Activated naive CD4-positive, alpha-beta T cell treated with Interleukin-2 at 50 U/mL for 16 hours (primary cell): ENCODE measurements around the gene NGRN.
"Not testable (repeated sequence)": the region's sequence is repeated elsewhere in the genome, so short reads cannot be mapped to it uniquely, and the experiment has no call there.

Experiments
- DNase-seq: peaks from one replicate; pipeline ENCODE4 v3.0.0-alpha.2; 2020

NGRN gene

DNA sequence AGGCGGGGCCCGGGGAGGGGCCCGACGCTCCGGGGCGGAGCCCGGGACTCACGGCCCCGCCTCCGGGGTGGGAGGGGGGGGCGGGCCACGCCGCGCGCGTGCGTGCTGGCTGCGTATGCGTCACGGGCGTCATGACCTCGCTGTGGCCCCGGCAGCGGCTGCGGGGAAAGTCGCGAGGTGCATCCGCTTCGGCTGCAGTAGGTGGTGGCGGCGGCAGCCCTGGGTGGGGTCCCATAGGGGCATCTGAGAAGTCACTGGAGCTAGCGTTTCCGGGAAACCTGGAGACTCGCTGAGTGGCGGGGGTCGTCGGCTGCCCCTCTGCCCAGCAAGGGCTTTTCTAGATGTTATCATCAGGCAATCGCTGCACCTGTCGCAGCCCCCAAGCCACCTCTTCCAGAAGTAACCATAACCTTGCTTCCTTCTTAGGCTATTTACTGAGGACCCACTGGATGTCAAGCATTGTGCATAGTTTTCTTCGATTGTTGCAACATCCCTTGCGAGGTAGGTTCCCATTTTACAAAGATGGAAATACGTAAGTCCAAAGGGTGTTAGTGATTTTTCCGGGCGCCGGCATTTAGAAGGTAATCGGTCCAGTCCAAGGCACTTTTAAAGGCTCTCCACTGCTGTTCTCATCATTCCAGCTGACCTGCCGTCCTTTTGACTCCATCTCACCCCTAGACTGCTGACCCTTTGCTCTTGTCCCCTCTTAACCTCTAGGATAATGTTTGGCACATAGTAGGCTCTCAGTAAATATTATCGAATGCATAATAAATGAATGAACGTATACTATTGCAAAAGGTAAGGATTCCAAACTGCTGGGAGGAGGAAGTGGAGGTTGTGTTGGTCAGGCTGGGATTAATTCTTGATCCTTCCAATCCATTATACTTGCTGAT, 31.1 kb upstream of the NGRN start, which contains the start of gene GDPGP1:
GDPGP1 (plus strand) TSS at position 114 of the 893 bp plus-strand sequence. CDS start 6,700 bp downstream, outside the sequence.
- DNase-seq = no peak

DNA sequence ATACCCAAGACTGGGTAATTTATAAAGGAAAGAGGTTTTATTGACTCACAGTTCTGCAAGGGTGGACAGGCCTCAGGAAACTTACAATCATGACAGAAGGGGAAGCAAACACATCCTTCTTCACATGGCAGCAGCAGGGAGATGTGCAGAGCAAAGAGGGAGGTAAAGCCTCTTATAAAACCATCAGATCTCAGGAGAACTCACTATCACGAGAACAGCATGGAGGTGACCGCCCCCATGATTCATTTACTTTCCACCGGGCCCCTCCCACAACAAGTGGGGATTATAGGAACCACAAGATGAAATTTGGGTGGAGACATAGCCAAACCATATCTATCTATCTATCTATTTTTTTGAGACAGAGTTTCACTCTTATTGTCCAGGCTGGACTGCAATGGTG, 26.1 kb upstream of the NGRN start:
- DNase-seq = no peak

DNA sequence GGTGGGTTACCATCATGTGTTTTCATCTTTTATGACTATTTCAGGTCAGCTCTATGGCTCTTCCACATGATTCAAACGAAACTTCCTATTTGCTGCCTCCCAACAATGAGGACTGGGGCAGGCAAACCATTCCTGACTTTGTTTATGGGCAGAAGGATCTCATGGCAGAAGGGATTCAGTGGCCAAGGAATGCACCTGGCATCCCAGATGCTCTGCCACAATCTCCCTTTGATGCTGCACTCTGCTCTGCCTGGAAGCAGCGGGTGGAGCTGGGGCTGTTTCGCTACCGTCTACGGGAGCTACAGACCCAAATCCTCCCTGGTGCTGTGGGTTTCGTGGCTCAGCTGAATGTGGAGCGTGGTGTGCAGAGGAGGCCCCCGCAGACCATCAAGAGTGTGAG, 24.6 kb upstream of the NGRN start:
- no peak for DNase-seq

DNA sequence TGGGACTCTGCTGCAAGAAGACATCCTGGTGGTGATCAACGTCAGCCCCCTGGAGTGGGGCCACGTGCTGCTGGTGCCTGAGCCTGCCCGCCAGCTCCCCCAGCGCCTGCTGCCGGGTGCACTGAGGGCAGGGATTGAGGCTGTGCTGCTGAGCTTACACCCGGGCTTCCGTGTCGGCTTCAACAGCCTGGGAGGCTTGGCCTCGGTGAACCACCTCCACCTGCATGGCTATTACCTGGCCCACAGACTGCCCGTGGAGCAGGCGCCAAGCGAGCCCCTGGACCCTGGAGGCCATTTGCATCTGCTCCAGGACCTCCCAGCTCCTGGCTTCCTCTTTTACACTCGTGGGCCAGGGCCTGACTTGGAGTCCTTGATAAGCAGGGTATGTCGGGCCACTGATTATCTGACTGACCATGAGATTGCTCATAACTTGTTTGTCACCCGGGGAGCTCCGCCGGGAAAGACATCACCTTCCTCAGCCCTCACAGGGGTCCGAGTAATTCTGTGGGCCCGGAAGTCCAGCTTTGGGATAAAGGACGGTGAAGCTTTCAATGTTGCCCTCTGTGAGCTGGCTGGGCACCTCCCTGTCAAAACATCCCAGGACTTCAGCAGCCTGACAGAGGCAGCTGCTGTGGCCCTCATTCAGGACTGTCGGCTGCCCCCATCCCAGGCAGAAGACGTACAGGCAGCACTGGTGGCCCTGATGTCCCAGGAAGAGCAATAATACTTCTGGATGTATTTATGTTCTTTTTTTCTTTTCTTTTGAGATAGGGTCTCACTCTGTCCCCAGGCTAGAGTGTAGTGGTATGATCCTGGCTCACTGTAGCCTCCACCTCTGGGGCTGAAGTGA, 23.9 kb upstream of the NGRN start:
- DNase-seq = no peak

DNA sequence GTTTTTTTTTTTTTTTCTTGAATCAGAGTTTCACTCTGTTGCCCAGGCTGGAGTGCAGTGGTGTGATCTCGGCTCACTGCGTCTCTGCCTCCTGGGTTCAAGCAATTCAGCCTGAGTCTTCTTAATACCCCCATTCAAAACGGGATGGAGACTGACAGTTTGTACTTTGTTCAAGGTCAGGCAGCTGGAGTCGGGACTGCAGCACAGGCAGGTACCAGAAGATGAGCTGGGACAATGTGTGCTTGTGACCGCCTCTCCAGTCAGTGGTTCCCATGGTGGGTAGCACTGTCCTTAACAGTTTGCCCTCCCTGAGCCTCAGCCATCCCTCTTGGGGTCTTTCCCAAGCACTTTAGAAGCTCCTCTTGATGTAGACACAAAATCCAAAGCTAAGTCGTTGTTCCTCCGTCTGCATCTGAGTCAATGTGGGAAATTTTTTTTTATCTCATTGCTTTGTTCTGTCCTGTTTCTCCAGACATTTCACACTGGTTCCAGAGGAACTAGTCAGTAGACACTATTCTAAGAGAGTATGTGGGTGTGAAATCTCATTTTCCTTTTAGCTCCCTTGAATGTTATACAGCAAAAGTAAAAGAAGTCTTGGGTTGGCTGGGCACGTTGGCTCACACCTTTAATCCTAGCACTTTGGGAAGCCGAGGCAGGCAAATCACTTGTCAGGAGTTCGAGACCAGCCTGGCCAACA, 21.4 kb upstream of the NGRN start:
- DNase-seq = no peak

DNA sequence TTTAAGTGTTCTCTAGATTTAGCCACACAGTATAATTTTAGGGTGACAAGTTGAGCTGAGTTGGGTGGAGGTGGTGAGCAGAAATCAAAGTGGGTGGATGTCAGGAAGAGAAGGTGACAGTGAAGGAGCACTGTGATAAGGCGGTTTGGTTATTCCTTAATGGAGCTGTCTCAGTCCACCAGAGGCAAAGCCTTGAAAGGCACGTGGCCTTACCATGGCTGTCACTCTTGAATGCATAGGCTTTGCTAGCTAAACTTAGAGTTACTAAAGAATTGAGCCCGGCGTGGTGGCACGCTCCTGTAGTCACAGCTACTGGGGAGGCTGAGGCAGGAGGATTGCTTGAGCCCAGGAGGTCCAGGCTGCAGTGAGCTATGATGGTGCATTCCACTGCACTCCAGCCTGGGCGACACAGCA, 16.7 kb upstream of the NGRN start:
- no peak for DNase-seq

DNA sequence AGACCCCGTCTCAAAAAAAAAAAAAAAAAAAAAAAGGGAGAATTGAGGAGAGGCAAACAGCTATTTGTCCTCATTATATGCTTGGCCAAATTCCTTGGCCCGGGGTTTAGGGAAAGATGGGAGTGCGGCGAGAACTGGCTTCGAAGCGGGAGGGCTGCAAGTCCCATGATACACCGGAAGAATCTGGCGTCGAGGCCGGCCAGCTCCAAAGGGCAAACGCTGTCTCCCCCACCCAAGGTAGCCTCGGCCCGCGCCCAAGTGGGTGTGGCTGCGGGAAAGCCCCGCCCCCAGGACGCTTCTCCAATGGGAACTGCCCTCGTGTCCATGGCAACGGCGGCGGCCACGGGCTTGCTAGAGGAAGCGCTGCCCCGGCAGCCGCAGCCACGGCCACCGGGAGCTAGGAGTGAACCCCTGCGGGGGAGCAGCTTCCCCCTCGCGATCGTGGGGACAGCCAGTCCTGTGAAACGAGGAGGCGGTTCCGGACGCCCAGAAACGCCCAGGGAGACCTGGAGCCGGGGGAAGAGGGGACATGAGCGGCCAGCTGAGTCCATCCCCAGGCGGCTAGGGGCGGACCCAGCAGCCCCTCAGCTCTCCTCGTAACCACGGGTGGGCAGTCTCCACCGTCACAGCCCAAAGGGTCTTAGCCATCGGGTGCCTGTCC, 16.1 kb upstream of the NGRN start, which contains the start of gene TTLL13:
TTLL13 (plus strand) TSS at position 354 of the 661 bp plus-strand sequence. CDS start 1,075 bp downstream, outside the sequence.
- DNase-seq = peak; percentile 78

DNA sequence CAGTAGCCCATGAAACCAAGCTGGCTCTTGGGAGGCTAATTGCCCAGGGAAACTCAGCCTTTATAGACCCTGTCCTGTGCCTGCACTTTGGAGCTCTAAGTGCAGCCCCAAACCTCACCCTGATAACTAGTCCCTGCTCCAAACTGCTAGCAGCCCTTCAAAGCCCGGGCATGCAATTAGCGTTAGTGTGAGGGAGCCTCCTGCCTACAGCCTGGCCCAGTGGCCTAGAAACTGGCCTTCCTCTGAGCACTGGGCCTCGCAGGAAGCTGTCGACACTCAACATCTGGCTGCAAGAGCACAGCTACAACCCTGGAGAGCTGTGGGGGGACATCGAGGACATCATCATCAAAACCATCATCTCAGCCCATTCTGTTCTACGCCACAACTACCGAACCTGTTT, 7.7 kb upstream of the NGRN start:
- DNase-seq = no peak

DNA sequence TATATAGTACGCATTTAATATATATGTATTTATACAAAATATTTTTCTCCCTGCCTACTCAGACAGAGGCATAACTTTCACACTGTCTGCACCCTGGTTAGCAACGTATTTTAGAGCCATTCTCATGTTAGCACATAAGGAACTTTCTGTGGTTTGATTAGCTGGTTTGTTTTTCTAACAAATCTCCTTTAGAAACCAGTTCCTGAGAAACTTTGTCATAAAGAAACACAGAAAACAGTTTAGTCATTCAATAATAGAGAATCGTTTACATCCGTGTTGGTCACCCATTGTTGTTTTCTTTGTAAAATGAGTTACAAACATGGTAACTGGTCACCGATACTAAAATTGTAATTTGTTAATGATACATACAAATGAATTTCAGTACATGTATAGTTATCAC, 5.9 kb upstream of the NGRN start:
- no peak for DNase-seq

DNA sequence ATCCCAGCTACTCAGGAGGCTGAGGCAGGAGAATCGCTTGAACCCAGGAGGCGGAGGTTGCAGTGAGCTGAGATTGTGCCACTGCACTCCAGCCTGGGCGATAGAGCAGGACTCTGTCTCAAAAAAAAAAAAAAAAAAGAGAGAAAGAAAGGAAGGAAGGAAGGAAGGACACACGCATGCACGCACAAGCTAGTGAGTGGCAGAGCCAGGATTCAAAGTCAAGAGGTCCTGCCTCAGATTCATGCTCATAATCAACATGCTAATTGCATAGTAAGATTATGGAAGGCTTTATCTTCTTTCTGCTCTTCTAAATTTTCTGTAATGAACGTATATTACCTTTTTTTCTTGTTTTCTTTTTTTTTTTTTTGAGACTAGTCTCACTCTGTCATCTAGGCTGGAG, 4.7 kb upstream of the NGRN start:
- DNase-seq = not testable (repeated sequence)

DNA sequence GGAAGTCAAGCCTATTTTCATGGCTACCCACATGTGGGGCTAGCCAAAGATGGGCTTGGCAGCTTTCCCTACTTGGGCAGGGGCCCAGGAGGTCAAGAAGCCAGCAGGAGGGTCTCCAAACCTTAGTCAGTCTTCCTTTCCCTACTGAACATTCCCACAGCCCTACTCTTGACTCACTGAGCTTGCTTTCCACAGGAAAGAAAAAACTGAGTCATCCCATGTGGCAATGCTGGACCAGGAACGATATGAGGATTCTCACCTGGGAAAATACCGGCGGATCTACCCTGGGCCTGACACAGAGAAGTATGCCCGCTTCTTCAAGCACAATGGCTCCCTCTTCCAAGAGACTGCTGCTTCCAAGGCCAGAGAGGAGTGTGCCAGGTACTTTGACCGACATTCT, 3.7 kb upstream of the NGRN start:
- no peak for DNase-seq

DNA sequence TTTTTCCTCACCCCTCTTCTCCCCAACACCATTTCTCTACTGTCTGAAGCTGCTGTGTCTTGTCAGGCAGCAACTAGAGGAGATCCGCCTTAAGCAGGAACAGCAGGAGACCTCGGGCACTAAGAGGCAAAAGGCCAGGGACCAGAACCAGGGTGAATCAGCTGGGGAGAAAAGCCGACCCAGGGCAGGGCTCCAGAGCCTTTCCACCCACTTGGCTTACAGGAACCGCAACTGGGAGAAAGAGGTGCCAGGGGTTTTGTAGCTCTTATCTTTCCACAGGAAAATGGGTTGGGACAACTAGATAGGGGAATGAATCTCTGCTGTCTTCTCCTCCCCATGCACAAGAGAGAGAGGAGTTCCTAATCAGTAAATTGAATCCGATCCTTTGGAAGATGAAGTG, 3.0 kb upstream of the NGRN start:
- DNase-seq = no peak

DNA sequence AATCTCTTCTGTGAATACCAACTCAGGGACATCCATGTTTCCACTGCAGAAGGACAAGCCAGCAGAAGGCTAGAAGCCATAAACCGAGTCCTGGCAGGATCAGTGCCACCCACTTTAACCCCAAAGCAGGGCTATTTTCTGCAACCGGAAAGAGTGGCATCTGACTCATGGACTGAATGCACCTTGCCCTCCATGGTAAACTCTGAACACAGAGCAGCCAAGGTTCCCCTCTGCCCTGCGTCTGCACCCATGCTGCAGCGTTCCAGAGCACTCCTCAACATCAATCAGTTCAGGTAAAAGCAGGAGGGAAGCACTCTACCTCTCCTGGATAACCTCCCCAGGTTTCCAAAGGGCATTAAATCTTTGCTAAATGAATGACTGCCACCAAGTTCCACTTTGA, 801 bp upstream of the NGRN start:
- peak; percentile 44 for DNase-seq

DNA sequence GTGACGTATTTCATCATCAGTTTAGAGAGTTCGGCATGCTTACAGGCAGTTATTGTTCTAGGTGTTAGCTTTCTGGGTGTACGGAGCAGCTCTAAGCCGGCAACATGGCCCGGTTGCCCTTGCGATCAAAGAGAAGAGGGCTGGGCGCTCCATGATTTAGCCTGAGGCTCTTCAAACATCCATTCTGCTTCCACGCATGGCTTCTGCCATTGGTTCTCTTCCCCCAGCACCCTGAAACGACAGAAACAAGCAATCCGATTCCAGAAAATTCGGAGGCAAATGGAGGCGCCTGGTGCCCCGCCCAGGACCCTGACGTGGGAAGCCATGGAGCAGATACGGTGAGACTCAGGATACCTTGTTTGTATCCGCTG, 574 bp downstream of the NGRN start:
- DNase-seq = peak; percentile 56

DNA sequence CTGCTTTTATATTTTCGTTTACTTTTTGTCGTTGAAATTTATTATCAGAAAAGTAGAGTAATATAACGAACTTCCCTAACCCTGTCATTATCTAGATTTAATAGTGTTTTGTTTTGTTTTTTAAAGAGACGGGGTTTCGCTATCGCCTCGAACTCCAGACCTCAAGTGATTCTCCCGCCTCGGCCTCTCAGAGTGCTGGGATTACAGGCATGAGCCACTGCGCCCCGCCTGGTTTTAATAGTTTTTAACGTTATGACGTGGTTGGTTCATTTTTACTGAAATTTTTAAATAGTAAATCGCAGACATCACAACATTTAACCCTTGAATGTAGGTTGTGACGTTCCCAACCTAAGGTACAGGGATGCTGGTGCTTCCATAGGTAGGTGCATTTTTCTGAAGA, 1.0 kb downstream of the NGRN start:
- peak; percentile 39 for DNase-seq

DNA sequence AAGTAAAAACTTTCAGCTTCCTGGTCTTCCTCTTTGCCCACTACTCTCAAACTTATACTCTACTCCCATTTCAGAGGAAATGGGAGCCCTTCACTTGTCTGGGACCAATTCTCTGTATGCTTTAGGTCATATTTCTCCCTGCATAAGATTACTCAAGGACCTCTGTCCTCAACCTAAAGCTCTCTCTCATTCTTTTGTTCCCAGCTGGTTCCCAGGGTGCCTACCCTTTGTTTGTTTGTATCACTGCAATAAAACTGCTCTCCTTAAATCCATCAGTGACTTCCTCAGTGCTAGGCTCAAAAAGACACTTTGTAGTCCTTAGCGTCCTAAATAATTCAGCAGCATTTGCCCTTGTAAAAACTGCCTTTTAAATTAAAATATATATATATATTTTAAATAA, 2.9 kb downstream of the NGRN start:
- no peak for DNase-seq

DNA sequence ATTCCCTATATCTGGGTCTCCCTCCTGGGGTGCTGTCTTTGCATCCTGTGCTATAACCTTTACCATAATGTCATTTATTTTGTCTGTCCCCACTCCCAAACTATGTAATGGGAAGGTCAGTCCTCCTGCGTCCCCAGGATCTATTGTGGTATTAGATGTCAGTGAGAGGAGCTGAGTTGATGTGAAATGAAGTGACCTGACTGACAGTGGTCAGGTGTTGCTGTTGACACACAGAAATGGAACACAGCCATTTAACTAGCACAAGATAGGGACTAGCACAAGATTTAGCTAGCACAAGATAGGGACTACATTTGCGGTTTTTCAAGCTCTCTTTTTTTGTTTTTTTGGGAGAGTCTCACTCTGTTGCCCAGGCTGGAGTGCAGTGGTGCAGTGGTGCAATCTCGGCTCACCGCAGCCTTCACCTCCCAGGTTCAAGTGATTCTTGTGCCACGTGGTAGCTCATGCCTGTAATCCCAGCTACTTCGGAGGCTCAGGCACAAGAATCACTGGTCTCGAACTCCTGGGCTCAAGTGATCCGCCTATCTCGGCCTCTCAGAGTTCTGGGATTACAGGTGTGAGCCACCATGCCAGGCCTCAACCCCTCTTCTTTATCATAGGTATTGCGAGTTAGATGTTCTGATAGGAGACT, 5.2 kb downstream of the NGRN start:
- no peak for DNase-seq

DNA sequence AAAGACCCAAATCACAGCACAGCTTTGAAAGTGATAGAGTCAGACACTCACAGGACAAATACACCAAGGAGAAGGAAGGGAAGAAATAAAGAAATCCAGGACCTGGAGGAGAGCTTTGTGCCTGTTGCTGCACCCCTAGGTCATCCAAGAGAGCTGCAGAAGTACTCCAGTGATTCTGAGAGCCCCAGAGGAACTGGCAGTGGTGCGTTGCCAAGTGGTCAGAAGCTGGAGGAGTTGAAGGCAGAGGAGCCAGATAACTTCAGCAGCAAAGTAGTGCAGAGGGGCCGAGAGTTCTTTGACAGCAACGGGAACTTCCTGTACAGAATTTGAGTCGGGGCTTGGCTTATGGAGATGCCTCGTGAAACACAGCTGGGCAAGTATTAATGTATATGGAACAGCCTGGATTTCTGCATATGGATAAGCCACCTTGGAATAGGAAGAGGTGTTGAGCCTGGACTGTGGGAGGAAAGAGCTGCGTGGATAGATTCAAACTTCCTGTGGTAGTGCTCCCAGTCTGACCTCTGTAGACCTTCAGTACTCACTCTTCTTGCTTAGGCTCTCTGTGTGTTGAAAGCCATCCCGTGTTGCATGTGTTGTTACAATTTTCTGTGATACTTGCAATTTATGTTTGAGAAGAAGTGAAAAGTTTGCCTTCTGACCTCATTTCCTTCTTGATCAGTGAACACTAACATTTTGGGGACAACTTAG, 6.1 kb downstream of the NGRN start:
- no peak for DNase-seq

DNA sequence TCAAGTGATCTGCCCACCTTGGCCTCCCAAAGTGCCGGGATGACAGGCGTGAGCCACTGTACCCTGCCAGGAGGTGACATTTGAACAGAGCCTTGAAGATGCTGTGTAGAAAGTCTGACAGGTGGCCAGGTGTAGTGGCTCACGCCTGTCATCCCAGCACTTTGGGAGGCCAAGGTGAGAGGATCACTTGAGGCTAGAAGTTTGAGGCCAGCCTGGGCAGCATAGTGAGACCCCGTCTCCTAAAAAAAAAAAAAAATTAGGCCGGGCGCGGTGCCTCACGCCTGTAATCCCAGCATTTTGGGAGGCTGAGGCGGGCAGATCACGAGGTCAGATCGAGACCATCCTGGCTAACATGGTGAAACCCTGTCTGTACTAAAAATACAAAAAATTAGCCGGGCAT, 13.0 kb downstream of the NGRN start:
- DNase-seq = not testable (repeated sequence)

DNA sequence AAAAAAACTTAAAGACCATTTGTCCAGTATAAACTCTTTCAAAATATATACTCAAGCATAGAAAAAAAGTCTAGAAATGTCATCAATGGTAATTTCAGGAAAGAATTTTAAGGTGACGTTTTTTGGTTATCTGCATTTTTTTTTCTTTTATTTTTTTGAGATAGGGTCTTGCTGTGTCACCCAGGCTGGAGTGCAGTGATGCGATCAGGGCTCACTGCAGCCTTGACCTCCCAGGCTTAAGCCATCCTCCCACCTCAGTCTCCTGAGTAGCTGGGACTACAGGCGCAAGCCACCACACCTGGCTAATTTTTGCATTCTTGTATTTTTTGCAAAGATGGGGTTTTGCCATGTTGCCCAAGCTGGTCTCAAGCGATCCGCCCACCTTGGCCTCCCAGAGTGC, 15.3 kb downstream of the NGRN start:
- not testable (repeated sequence) for DNase-seq

DNA sequence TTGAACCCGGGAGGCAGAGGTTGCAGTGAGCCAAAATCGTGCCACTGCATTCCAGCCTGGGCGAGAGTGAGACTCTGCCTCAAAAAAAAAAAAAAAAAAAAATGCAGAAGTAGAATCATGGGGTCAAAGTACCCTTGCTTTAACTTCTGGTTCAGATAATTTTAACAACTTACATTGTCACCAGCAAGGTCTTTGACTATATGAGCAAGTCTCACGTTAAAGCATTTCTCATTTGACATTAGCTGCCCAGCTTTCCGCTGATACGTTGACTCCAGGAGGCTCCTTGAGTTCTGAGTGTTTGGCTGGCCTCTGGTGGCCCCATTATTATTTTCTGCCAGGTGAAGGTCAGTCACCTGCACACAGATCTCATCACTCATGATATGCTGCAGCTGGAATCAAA, 16.2 kb downstream of the NGRN start:
- not testable (repeated sequence) for DNase-seq
